ENCODE measurements around the gene GALNT2.

GALNT2 gene

DNA sequence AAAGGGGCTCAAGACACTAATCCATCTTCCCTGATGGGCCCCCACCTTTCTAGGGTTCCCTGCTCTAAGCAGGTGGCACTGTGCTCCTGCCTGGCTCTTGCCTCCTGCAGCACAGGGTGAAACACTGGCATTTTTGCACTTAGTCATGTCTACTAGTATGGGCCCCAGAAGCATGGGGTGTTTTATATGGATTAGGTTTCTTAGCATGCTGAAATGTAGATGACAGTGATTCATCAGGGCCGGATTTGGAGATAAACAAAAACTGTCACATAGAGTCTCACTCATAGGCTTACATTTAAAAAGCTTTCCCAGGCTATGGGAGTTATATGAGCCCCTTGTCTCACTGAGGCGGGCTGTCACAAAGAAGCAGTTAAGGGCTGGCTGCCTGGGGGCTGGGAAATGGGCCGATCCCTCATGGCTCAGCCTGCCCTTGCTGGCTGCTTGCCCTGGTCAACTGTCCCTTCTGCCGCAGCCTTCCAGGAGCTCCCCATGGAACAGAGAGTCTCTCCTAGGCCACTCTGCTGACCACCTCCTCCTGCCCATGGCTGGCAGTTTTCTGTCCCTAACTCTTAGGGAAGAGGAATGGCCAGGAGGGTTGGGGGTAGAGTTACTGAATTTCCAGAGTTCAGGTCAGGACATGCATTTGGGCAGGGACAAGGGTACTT, 6.5 kb downstream of the GALNT2 start:
- no peak for DNase-seq

DNA sequence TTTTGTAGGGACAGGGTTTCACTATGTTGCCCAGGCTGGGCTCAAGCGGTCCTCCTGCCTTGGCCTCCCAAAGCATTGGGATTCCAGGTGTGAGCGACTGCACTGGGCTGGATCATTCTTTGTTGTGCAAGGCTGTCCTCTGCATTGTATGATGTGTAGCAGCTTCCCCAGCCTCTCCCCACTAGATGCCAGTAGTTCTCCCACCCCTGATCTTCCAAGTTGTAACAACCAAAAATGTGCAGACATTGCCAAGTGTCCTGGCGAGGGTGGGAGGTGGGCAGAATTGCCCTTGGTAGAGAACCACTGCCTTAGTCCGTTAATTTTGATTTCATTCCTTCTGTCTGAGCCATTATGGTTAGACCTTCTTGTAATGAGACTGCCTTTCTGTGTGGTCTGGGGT, 7.2 kb downstream of the GALNT2 start:
- DNase-seq = no peak

DNA sequence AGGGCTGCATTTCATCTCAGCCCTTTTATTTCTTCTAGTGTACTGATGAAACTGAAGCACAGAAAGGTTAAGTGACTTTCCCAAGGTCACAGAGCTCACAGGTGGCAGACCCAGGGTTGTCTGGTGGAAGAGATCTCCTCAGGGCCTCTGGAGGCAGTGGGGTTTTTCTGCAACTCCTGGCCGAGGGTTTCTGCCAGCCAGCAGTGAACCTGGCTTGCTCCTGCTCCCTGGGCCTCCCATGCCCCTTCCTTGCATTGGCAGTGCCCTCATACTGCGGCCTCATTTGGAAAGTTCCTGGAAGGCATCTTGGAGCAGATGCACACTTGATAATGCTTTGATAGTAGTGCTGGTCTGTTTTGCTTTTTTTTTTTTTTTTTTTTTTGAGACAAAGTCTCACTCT, 7.7 kb downstream of the GALNT2 start:
- no peak for DNase-seq

DNA sequence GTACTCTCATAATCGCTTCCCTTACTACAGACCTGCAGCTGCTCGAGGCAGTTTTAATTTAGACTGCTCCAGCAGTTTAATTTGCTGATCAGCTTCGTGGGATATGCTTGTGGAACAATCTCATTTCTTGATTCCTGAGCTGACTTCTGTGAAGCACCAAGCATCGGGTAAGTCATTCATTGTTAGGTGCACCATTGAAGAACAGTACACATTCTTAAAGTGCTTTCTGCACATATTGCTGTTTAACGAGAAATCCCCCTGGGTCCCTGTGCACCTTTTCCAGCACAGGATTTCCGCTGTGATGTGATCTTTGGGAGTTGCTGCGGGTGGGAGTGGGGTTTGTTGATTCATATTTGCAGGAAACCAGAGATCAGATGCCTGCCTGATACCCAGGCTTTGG, 9.1 kb downstream of the GALNT2 start:
- DNase-seq = no peak

DNA sequence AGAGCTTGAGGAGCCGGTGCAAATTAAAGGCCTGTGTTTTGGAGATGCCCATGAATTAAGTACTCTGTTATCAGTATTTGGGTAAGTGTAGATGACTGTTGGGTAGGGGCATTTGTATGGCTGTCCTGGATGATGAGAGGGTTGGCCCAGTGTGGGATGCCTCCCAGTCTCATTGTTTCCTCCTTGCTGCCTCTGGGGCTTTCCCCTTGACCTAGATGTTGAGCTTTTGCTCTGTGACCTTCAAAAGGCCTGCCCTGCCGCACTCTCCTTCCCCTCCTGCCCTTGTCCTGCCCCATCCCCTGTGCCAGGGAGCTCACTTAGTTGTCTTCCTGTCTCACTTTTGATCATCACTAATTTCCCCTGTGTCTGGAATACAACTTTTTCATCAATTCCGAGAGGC, 10.0 kb downstream of the GALNT2 start:
- no peak for DNase-seq

DNA sequence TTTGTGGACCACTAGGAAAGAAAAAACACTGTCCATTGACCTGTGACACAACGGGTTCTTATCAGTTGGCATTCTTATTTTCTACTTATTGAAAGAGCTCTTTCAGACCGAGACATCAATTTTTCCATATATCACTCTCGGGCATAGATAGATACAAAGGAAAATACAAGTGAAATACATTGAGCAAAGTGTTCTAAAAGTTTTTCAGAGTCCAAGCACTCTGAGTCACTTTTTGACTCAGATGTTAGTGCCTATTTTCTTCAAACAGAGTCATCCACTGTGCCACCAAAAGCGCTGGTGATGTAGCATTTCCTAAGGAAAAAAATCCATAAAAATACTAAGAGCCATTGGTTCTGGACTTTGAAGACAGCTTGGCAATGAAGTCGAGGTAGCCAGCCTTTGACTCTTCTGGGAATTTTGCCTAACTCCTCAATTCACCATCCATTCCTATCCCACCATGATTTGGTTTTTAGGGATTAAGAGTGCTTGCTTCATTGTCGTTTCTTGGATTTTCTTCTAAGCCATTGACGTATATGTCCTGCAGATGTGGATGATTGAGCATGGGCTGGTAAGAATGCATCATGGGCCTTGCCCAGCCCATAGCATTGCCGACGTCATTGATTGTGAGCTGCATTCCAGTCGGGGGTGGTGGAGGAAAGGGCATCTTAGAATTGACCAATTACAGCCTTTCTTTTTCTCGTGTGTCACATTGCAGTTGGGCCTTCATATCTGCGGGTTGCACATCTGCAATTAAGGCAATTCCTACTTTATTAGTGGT, 10.6 kb downstream of the GALNT2 start:
- no peak for DNase-seq

DNA sequence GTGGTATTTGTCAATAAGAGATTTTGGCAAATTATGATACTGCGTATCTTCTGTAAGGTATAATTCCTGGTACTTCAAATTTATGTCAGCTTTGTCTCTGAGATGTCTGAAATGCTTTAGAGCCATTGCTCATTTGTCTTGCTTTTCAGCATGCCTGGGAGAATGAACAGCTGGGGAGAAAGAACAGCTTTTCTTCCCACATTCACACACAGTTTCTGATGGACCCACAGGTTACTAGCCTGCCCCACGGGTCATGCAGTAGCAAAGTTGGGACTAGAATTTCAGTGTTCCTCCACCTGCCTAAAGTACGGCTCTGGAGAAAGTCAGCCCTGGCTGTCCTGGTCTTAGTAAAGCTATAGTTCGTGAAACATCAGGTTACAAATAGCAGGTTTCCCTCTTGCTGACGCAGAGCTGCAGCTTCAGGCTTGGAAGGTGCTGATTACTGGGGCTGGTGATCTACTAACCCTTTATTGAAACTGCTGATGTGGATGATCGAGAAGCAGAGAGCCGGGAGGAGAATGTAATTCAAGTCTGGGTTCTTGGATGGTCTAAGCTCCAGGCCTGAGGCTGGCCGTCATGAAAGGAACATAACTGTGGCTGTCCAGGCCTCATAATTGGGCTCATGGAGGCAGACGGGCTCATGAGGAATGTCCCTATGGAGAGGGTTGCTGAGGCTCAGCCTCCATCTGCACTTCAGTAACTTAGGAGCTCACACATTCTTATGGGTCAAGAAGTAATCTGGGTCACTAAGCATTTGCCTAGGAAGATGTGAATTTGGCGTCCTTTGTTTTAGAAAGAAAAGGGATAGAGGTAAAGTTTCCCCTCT, 12.4 kb downstream of the GALNT2 start:
- DNase-seq = no peak

DNA sequence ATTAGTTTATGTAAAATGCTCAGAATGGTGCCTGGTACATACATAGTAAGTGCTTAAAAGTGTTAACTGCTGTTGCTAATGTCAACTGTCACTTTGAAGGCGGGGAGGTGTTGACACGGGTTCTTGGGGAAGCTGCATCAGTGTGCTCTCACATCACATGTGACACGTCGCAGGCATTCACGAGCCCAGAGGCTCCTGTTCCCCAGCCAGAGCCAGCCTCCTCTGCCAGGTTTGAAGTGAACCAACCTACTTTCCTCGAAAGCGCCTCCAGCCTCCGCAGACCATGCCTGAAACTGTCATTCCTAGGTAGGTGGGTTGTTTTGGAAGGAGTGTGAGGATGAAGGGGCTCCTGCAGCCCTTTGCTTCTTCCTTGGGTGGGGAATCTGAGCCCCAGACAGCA, 13.8 kb downstream of the GALNT2 start:
- no peak for DNase-seq

DNA sequence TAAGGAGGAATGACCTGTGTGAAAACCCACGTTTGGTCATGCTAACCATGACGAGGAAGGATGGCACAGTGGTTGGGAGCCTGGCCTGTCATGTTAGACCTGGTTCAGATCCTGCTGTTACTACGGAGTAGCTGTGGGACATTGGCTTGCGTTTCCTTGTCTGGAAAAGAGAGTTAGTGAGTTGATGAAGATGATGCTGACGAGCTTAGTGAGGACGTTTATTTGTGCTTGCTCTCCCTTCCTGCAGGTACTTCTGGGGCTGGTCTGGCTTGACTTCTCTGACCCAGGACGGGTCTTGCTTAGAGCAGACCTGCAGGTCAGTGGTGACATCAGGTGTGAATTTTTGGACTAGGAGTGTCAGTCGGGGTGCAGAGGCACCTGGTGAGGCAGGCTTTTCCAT, 14.7 kb downstream of the GALNT2 start:
- DNase-seq = no peak

DNA sequence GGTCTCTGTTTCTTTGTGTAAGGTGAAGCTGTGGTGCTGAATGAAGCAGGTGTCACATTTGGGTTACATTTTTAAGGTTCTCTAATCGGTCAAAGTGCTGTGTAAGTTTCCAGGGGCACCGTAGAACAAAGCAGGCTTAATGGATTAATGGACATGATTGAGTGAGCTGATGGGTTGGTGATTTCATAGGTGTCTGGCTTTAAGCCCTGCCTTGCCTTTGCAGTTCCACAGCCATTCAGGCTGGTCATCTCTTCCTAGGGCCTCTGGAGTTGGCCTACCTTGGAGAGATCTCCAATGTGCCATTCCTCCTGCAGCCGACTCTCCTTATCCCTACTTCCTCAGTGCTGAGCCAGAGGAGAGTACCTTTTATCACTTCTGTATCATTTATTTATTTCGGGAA, 15.2 kb downstream of the GALNT2 start:
- DNase-seq = no peak

DNA sequence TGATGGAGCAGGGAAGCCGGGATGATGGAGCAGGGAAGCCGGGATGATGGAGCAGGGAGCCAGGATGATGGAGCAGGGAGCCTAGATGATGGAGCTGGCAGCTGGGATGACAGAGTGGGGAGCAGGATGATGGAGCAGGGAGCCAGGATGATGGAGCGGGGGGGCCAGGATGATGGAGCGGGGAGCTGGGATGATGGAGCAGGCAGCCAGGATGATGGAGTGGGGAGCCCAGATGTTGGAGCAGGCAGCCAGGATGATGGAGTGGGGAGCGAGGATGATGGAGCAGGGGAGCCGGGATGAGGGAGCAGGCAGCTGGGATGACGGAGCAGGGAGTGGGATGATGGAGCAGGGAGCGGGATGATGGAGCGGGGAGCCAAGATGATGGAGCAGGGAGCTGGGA, 16.0 kb downstream of the GALNT2 start:
- DNase-seq = no peak

DNA sequence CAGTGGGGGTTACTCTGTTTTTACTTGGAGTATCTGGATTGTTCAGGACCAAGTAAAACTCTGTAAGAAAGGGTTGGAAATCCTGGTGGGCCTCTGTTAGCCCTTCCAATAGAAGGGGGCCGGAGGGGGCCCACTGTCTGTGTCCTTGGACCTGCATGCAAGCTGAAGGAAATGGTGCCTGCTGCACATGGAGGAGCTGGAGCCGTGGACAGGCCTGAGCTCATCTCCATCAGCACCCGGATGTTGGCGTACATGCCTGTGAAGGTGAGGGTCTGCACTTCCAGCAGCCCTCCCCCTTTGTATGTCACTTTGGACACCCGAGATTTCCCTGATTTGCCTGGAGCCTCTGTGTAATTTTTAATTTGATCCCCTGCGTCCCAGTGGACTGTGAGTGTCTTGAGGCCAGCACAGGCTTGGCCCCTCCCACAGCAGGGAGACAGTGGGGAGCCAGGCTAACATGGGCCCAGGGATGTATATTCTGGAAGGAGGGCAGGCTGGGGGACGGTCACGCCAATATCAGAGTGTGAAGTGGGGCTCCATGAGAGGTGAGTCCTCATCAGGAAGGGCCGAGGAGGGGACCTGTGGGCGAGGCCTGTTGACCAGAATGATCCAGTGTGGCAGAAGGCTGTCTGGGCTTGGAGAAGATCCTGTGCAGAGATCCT, 16.8 kb downstream of the GALNT2 start:
- no peak for DNase-seq

DNA sequence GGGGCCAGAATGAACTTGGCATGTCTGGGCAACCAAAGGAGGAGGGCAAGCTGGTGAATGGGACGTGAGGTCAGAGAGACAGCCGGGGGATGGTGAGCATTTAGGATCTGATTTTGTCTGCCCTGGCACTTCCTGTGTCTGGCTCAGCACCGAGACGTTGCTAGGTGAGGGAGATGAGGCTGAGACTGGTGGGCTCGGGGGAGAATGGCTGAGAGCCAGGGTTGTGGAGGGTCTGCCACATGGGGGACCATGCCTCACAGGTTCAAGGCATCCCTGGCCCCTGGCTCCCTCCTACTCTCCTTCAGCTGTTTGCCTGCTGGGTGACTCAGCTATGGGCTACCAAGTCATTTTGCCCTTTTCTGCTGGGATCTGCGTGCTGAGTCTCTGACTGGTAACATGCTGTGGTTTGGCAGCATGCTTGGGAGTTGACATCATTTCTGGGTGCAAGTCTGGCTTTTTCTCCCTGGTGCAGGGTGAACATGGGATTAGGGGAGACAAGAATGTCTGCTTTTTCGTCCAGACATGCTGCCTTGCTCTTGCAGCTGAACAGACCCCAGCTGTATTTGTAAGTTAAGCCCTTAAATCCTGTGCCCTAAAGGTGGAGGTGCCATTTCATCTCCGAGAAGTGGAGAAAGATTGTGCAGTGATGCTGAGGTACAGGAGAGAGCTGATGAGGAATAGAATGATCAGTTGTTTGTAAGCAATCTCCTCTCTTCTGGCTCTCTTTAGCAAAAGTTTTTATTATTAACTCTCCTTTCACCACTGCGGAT, 17.6 kb downstream of the GALNT2 start:
- peak; percentile 68 for DNase-seq

DNA sequence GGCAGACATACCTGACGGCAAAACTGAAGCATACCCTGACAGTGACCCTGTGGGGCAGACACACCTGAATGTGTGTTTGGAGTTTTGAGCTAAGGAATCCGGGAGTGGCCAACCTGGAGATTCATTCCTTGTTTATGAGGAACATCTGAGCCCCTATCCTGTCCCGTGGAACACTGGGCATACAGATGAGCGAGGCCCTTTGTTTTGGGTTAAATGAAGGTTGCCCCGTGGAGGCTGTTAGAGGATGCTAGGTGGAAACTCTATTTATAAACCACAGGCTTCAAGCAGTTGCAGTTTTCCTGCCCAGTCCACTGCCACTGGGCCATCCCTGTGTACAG, 18.1 kb downstream of the GALNT2 start:
- DNase-seq = no peak

DNA sequence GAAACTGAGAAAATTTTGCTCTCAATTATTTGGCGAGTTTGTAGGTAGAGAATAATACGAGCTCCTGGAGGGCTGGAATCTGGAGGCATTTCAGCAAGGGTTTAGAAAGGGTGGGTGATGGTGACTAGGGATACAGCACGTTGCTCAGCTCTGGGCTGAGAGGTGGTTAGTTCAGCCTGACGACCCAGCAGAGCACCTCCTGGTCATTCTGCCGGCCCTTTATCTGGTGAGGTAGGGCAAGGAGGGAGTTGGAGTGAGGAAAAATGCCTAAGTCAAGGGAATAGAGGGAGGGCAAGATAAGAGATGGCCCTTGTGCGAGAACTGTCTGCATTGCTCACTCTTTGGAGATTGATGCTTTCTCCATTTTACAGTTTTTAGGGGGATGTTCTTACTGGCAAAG, 19.1 kb downstream of the GALNT2 start:
- DNase-seq = no peak

DNA sequence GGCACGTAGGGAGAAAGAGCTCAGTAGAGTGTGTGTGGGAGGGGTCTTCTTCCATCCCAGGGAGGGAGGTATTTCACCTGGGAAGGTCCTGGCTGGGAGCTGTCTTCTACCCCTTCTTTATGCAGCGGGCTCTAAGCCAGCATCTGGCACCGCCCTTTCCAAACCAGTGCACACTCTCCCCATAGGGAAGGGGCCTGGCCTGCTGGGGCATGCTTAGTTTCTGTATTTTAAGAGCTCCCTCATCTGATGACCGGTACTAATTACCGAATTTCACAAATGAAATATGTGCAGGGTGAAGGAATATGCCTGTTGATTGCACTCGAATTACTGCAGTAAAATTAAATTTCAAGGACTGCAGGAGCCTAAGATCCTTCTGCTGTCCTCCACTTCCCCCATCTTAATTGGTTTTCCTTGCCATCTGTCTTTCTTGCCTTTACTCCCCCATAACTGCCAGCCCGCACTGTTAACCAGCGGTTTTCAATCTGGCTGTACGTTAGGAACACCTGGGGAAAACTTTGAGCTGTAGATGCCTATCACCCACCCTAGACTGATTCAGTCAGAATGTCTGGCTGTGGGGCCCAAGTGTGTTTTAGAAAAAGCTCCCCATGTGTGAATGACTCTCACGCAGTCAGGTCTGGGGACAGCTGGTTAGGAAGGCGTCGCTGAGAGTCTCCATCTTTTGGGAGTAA, 20.1 kb downstream of the GALNT2 start:
- no peak for DNase-seq

DNA sequence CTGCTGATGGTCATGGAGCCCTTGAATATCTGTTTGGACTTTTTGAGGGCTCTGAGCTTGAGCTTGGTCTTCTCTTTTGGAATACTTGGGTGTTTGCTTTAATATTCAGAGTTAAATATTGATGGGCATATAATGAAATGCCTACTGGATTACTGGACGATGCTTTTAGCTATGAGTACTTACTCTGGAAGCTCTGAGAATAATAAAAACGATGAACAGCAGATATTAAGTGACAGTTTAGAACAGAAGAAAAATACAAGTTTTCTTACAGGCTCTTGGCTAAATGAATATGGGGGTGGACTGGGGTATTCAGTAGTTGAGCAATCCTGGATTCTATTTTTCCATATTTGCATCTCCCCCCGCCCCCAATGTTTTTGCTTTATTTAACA, 20.7 kb downstream of the GALNT2 start:
- DNase-seq = no peak

DNA sequence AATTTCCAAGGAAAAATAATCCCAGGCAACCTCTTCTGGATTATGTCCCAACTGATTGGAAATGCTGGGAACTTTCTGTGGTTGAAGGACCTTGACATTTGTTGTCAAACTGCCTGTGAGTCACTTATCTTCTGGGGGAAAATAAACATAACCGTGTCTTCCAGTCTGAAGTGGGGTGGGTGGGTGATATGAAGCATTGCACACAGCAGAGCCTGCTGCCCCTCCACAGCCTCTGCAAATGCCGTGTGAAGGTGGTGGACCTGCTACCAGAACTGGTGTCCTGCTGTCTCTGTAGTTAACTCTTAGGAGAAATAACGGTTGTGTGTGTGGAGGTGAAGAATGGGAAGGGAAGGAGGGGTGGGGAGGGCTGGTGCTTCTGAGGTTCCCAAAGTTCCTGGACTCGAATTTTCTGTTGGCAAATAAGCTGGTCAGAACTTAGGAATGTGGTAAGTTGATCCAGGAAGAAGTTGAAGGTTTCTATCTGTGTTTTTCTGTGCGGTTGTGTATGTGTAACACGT, 23.2 kb downstream of the GALNT2 start:
- no peak for DNase-seq

DNA sequence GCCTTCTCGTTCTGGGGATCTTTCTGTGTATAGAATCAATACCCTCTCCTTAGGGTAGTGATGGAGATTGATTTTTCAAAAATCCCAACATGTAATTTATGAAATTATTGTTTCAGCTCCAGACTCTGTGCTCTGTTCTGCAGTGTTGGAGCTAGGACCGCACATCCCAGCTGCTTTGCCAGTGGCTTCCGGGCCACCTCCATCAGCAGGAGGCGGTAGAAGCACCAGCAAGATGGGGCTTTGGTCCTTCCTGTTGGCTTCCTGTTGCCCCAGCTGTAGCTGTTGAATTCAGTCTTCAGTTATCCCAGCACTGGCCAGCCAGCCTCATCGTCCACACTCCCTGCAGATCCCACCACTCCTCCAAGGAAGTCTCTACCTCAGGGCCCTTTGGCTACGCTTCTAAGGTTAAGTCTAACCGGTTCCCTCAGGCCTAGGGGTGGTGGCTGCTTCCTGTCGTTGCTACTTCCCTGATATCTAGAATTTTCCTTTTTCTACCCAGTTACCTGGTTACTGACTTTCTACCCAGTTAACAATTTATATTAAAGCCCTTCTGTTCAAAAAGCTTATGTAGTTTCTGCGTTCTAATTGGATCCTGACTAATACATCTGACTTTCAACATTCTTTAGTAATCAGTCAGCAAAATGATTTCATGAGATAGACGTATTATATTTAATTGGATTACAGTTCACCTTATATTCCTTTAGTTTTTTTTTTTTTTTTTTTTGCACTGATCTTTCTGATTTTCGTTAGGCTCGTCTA, 24.6 kb downstream of the GALNT2 start:
- no peak for DNase-seq

DNA sequence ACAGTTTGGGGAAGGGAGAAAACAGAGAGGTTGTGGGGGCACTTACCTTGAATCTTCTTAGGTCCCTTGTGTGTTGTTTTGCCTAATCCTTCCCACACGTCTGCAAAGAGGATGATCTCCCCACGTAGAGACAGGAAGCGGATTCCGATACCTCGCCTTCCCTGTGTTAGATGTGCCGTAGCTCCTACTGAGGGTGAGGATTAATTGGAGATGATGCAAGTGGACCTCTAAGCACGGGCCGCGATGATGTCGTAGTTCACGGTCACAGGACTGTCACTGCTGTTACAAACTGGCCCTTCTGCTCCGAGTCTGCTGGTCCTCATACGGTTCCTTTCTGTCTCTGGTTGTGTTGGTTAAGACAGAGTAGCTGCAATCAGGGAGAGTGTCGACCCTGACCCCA, 27.7 kb downstream of the GALNT2 start:
- no peak for DNase-seq

DNA sequence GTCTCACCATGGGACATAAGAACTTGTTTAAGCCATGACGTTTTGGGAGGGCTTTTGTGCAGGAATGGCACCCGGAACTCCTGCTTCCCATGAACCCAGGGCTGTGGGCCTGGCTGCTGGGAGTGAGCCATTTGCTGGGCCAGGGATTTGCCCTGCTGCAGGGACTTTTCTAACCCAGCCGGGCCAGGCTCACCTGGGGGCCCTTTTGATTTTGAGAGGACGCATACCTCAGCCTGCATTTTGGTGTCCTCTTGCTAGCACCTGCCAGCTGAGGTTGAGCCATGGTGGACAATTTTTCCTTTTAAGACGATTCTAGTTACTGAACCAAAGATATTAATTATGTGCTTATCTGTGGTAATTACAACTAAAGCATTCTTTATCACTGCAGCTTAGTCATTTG, 28.9 kb downstream of the GALNT2 start:
- DNase-seq = no peak

Measured in activated naive CD4-positive, alpha-beta T cell treated with Interleukin-2 at 50 U/mL for 16 hours (primary cell).